Lower leg skin (tissue), 3 donors: ENCODE results near the gene UBXN6.

Experiments
- CTCF ChIP-seq, 3 donors: fragments of 450-650 bp; IDR thresholded peaks; one replicate each; pipeline ENCODE4 v1.5.1; 2016; ENCODE audit warnings: antibody characterized with exemption in 3 of 3, mild to moderate bottlenecking in 3 of 3, moderate library complexity in 2 of 3
- POLR2A ChIP-seq, 2 donors: fragments of 450-650 bp; IDR thresholded peaks; one replicate each; pipeline ENCODE4 v1.6.1; 2016 to 2017; ENCODE audit warnings: antibody characterized with exemption in 2 of 2, mild to moderate bottlenecking in 1 of 2, moderate library complexity in 1 of 2

- TF ChIP-seq CTCF (IDR thresholded peaks at IDR 0.05) (no peak), POLR2A (IDR thresholded peaks at IDR 0.05) (no peak)
These were observed 26.8 kb downstream of the UBXN6 start for GRCh38 chr19:4430760-4431159.
